Measurements from ENCODE around the gene MYO16.

MYO16 gene

DNA sequence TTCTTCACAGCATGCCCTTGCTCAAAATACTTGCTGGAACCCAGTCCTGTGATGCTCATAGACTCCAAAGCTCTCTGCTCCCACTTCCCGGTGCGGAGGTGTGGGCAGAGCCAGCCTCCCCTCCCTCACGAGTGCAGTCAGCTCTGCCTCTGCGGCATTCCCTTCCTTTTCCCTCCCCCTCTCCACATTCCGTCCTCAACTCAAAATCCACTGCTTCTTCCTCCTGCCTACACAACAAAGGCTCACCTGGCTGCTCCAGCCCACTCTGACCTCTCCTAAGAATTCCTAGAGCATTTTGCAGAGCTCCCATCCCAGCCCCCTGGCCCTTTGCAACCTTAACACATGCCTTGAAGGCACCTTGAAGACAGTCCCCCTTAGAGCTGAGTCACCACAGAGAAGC, 527.9 kb downstream of the MYO16 start (continued):
- TF ChIP-seq, protein P1, sequence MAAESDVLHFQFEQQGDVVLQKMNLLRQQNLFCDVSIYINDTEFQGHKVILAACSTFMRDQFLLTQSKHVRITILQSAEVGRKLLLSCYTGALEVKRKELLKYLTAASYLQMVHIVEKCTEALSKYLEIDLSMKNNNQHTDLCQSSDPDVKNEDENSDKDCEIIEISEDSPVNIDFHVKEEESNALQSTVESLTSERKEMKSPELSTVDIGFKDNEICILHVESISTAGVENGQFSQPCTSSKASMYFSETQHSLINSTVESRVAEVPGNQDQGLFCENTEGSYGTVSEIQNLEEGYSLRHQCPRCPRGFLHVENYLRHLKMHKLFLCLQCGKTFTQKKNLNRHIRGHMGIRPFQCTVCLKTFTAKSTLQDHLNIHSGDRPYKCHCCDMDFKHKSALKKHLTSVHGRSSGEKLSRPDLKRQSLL (tag by site-specific recombination; IDR thresholded peaks at IDR 0.05) = no peak
- TF ChIP-seq ZBTB7A (tag by site-specific recombination; IDR thresholded peaks at IDR 0.05; ENCODE audit: low read depth) (no peak), MZF1 (tag by site-specific recombination; IDR thresholded peaks at IDR 0.05; ENCODE audit: borderline replicate concordance) (no peak), SETDB1 (IDR thresholded peaks at IDR 0.05; ENCODE audit: insufficient read length, low read length) (no peak), ZNF114 (tag by site-specific recombination; IDR thresholded peaks at IDR 0.05) (no peak), ZNF670 (tag by site-specific recombination; IDR thresholded peaks at IDR 0.05; ENCODE audit: low read depth) (no peak)
- TF ChIP-seq, protein P2, sequence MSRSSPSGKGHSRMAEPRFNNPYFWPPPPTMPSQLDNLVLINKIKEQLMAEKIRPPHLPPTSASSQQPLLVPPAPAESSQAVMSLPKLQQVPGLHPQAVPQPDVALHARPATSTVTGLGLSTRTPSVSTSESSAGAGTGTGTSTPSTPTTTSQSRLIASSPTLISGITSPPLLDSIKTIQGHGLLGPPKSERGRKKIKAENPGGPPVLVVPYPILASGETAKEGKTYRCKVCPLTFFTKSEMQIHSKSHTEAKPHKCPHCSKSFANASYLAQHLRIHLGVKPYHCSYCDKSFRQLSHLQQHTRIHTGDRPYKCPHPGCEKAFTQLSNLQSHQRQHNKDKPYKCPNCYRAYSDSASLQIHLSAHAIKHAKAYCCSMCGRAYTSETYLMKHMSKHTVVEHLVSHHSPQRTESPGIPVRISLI (tag by site-specific recombination; IDR thresholded peaks at IDR 0.05) = no peak
- TF ChIP-seq, protein P3, sequence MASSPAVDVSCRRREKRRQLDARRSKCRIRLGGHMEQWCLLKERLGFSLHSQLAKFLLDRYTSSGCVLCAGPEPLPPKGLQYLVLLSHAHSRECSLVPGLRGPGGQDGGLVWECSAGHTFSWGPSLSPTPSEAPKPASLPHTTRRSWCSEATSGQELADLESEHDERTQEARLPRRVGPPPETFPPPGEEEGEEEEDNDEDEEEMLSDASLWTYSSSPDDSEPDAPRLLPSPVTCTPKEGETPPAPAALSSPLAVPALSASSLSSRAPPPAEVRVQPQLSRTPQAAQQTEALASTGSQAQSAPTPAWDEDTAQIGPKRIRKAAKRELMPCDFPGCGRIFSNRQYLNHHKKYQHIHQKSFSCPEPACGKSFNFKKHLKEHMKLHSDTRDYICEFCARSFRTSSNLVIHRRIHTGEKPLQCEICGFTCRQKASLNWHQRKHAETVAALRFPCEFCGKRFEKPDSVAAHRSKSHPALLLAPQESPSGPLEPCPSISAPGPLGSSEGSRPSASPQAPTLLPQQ (tag by site-specific recombination; IDR thresholded peaks at IDR 0.05) = no peak
- TF ChIP-seq, protein P4, sequence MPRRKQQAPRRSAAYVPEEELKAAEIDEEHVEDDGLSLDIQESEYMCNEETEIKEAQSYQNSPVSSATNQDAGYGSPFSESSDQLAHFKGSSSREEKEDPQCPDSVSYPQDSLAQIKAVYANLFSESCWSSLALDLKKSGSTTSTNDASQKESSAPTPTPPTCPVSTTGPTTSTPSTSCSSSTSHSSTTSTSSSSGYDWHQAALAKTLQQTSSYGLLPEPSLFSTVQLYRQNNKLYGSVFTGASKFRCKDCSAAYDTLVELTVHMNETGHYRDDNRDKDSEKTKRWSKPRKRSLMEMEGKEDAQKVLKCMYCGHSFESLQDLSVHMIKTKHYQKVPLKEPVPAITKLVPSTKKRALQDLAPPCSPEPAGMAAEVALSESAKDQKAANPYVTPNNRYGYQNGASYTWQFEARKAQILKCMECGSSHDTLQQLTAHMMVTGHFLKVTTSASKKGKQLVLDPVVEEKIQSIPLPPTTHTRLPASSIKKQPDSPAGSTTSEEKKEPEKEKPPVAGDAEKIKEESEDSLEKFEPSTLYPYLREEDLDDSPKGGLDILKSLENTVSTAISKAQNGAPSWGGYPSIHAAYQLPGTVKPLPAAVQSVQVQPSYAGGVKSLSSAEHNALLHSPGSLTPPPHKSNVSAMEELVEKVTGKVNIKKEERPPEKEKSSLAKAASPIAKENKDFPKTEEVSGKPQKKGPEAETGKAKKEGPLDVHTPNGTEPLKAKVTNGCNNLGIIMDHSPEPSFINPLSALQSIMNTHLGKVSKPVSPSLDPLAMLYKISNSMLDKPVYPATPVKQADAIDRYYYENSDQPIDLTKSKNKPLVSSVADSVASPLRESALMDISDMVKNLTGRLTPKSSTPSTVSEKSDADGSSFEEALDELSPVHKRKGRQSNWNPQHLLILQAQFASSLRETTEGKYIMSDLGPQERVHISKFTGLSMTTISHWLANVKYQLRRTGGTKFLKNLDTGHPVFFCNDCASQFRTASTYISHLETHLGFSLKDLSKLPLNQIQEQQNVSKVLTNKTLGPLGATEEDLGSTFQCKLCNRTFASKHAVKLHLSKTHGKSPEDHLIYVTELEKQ (tag by site-specific recombination; IDR thresholded peaks at IDR 0.05; ENCODE audit: borderline replicate concordance) = no peak

DNA sequence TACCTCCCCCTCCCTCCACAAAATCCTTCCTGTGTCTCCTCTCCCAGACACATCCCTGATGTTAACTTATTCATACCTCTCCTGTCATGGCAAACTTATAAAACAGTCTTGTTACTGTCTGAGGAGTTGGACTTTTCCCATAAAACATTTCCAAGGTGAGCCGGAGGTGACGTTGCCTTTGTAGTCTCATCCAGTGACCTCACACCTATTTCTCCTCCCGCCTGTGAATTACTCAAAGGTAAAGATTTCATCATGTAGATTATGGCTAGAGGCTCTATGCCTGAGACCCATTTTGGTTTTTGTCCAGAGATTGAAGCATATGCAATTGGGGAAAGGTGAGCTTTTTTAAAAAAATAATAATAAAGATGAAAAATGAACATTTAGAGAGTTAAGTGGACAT, 529.0 kb downstream of the MYO16 start:
- H3K9me3 ChIP-seq (ENCODE audit: control insufficient read depth, insufficient read depth, low read depth, low read length) = no peaks in the 10 kb centered on the region
- ChIA-PET POLR2A (no interaction called here), CTCF (no interaction called here)
- no peak overlapping the region for H3K27ac ChIP-seq (ENCODE audit: extremely low read depth, low read depth, low read length)
- TF ChIP-seq ZNF311 (tag by site-specific recombination; IDR thresholded peaks at IDR 0.05; ENCODE audit: borderline replicate concordance) = no peak
- TF ChIP-seq, protein P5, sequence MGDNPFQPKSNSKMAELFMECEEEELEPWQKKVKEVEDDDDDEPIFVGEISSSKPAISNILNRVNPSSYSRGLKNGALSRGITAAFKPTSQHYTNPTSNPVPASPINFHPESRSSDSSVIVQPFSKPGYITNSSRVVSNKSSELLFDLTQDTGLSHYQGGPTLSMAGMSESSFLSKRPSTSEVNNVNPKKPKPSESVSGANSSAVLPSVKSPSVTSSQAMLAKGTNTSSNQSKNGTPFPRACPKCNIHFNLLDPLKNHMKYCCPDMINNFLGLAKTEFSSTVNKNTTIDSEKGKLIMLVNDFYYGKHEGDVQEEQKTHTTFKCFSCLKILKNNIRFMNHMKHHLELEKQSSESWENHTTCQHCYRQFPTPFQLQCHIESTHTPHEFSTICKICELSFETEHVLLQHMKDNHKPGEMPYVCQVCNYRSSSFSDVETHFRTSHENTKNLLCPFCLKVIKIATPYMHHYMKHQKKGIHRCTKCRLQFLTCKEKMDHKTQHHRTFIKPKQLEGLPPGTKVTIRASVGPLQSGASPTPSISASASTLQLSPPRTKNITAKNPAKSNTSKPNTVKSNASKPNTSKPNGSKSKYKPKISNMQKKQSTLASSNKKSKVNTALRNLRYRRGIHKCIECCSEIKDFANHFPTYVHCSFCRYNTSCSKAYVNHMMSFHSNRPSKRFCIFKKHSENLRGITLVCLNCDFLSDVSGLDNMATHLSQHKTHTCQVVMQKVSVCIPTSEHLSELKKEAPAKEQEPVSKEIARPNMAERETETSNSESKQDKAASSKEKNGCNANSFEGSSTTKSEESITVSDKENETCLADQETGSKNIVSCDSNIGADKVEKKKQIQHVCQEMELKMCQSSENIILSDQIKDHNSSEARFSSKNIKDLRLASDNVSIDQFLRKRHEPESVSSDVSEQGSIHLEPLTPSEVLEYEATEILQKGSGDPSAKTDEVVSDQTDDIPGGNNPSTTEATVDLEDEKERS (tag by site-specific recombination; IDR thresholded peaks at IDR 0.05) = no peak
- TF ChIP-seq, protein P6, sequence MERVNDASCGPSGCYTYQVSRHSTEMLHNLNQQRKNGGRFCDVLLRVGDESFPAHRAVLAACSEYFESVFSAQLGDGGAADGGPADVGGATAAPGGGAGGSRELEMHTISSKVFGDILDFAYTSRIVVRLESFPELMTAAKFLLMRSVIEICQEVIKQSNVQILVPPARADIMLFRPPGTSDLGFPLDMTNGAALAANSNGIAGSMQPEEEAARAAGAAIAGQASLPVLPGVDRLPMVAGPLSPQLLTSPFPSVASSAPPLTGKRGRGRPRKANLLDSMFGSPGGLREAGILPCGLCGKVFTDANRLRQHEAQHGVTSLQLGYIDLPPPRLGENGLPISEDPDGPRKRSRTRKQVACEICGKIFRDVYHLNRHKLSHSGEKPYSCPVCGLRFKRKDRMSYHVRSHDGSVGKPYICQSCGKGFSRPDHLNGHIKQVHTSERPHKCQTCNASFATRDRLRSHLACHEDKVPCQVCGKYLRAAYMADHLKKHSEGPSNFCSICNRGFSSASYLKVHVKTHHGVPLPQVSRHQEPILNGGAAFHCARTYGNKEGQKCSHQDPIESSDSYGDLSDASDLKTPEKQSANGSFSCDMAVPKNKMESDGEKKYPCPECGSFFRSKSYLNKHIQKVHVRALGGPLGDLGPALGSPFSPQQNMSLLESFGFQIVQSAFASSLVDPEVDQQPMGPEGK (tag by site-specific recombination; IDR thresholded peaks at IDR 0.05) = no peak
- no peak for TF ChIP-seq ZNF121 (tag by site-specific recombination; IDR thresholded peaks at IDR 0.05)
- TF ChIP-seq, protein P4 (tag by site-specific recombination; IDR thresholded peaks at IDR 0.05; ENCODE audit: borderline replicate concordance) = no peak
- TF ChIP-seq, protein P7, sequence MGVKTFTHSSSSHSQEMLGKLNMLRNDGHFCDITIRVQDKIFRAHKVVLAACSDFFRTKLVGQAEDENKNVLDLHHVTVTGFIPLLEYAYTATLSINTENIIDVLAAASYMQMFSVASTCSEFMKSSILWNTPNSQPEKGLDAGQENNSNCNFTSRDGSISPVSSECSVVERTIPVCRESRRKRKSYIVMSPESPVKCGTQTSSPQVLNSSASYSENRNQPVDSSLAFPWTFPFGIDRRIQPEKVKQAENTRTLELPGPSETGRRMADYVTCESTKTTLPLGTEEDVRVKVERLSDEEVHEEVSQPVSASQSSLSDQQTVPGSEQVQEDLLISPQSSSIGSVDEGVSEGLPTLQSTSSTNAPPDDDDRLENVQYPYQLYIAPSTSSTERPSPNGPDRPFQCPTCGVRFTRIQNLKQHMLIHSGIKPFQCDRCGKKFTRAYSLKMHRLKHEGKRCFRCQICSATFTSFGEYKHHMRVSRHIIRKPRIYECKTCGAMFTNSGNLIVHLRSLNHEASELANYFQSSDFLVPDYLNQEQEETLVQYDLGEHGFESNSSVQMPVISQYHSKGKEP (tag by site-specific recombination; IDR thresholded peaks at IDR 0.05) = no peak
- no peak for TF ChIP-seq ZNF792 (tag by site-specific recombination; IDR thresholded peaks at IDR 0.05)
- H3K4me3 ChIP-seq (ENCODE audit: low read depth, low read length) = no peak overlapping the region
- no peaks in the 10 kb centered on the region for H3K4me1 ChIP-seq (ENCODE audit: control insufficient read depth, insufficient read depth, low read length)
- H3K36me3 ChIP-seq (ENCODE audit: control insufficient read depth in 2 of 2, insufficient read depth in 1 of 2, low read length in 2 of 2) = no peaks in the 10 kb centered on the region

All from HEK293 (cell line).